Neural progenitor cell (in vitro differentiated cells): ENCODE measurements around the gene SELENOM.

ENCODE experiments used
- EZH2 ChIP-seq: fragments of 200-600 bp; sonication (generic); IDR thresholded peaks from 2 replicates; pipeline ENCODE4 v1.6.1; 2017; ENCODE audit warnings: antibody characterized with exemption, mild to moderate bottlenecking, moderate library complexity
- EZH2phosphoT487 ChIP-seq: fragments of 200-600 bp; sonication (generic); IDR thresholded peaks from 2 replicates; pipeline ENCODE4 v1.6.1; 2017; ENCODE audit warnings: antibody characterized with exemption
- TF ChIP-seq, protein P1 (sequence below): fragments of 200-600 bp; sonication (generic); IDR thresholded peaks from 2 replicates; pipeline ENCODE4 v1.5.1; 2017; ENCODE audit warnings: antibody characterized with exemption, mild to moderate bottlenecking

DNA sequence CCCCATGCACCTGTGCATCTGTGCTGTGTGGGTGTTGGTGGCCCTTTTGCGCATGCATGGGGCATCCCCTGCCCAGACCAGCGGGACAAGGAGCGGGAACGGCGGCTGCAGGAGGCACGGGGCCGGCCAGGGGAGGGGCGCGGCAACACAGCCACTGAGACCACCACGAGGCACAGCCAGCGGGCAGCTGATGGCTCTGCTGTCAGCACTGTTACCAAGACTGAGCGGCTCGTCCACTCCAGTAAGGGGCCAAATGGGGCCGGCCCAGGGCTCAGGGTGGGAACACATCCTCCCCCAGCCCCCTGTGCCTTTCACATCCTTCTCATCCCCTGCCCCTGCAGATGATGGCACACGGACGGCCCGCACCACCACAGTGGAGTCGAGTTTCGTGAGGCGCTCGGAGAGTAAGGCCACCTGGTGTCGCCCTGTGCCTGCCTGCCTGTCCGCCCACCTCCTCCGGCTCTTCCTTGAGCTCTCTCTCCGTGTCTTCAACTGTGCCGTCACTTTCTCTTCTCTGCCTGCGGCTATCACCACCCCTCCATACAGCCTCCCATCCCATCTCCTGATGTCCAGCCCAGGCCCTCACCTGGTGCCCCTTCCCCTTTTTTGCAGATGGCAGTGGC lies 10.6 kb downstream of the SELENOM start:
- TF ChIP-seq, protein P1, sequence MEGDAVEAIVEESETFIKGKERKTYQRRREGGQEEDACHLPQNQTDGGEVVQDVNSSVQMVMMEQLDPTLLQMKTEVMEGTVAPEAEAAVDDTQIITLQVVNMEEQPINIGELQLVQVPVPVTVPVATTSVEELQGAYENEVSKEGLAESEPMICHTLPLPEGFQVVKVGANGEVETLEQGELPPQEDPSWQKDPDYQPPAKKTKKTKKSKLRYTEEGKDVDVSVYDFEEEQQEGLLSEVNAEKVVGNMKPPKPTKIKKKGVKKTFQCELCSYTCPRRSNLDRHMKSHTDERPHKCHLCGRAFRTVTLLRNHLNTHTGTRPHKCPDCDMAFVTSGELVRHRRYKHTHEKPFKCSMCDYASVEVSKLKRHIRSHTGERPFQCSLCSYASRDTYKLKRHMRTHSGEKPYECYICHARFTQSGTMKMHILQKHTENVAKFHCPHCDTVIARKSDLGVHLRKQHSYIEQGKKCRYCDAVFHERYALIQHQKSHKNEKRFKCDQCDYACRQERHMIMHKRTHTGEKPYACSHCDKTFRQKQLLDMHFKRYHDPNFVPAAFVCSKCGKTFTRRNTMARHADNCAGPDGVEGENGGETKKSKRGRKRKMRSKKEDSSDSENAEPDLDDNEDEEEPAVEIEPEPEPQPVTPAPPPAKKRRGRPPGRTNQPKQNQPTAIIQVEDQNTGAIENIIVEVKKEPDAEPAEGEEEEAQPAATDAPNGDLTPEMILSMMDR, result no peak
- TF ChIP-seq EZH2phosphoT487, result no peak
- no peak for TF ChIP-seq EZH2
